Mucosa of descending colon (tissue), 3 donors: Measurements from ENCODE around the gene NR1I2. TPM values are rescaled to one million over a fixed set of nuclear protein-coding genes. Genes with fewer than 3 reads are reported as not detected.

Source experiments
- ATAC-seq: fragments of 200-7000 bp; cut with Tn5 transposase; one replicate; pipeline ENCODE4 v1.9.1; 2020; ENCODE audit warnings: mild to moderate bottlenecking, moderate library complexity
- DNase-seq, 3 donors: peaks; one replicate each; pipeline ENCODE4 v3.0.0-alpha.2; 2020
- H3K36me3 ChIP-seq: fragments of 200-600 bp; one replicate; pipeline ENCODE4 v1.8.0; 2021; ENCODE audit warnings: low read depth, mild to moderate bottlenecking
- H3K4me1 ChIP-seq: fragments of 200-600 bp; one replicate; pipeline ENCODE4 v1.8.0; 2021; ENCODE audit warnings: low read depth, mild to moderate bottlenecking
- H3K4me3 ChIP-seq: fragments of 200-600 bp; one replicate; pipeline ENCODE4 v1.8.0; 2021; ENCODE audit warnings: mild to moderate bottlenecking
- H3K9me3 ChIP-seq: fragments of 200-600 bp; one replicate; pipeline ENCODE4 v1.8.0; 2021; ENCODE audit warnings: mild to moderate bottlenecking
- intact Hi-C, 2 donors: fragments of 100-400 bp; cut with DNase I in 1 of 2; cut with micrococcal nuclease in 1 of 2; formaldehyde crosslinking; loops; one replicate each; pipeline versions ENCODE4 v1.11.0 to v1.11.1; 2022; cut with DNase I, micrococcal nuclease
- total RNA-seq, 3 donors: library from RNA; stranded (reverse); fragmentation: NEBNext Ultra II Directional in 2 of 3; extraction: Animal tissue kit (Norgen Biotek cat#: 25700) in 2 of 3; gene quantifications; one replicate each; pipeline versions ENCODE4 v1.2.1 to v1.2.4, GENCODE V29; 2021 to 2023
- TF ChIP-seq, protein P1 (sequence below): fragments of 200-600 bp; IDR thresholded peaks from one replicate; pipeline ENCODE4 v1.8.0; 2022; ENCODE audit warnings: antibody characterized with exemption, mild to moderate bottlenecking
- donor health status: DM: no; HTN: no; CAD: no; lungs with moderate emphysema.
- donor health status: DM: no; HTN: no; CAD: no.
- donor health status: DM: no; HTN: yes; CAD: no.

NR1I2 gene
- total RNA-seq, 3 donors from 2014 or later: 62.9 to 141 (median 79.1) TPM

DNA sequence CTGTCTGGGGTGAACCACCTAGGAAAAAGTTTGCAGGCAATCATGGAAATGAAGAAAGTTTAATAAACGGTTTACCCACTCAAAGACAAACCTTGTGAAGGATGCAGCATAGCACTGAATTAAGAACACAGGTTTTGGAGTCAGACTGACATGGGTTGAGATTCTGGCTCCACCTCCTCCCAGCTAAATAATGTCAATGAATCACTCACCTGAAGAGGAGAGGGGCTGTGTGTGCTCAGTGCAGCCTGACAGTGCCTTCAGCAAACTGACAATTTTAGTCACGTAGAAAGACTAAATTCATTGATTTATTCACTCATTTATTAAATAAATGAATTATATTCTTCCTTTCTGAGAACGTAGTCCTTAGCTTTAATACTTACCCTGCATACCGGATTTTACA lies 18.9 kb downstream of the NR1I2 start:
- no peak for ATAC-seq
- intact Hi-C loops: no loop called here
- H3K4me1 ChIP-seq: no peaks in the 10 kb centered on the region
- DNase-seq: no peak
- no peak overlapping the region for H3K4me3 ChIP-seq
- TF ChIP-seq, protein P1, sequence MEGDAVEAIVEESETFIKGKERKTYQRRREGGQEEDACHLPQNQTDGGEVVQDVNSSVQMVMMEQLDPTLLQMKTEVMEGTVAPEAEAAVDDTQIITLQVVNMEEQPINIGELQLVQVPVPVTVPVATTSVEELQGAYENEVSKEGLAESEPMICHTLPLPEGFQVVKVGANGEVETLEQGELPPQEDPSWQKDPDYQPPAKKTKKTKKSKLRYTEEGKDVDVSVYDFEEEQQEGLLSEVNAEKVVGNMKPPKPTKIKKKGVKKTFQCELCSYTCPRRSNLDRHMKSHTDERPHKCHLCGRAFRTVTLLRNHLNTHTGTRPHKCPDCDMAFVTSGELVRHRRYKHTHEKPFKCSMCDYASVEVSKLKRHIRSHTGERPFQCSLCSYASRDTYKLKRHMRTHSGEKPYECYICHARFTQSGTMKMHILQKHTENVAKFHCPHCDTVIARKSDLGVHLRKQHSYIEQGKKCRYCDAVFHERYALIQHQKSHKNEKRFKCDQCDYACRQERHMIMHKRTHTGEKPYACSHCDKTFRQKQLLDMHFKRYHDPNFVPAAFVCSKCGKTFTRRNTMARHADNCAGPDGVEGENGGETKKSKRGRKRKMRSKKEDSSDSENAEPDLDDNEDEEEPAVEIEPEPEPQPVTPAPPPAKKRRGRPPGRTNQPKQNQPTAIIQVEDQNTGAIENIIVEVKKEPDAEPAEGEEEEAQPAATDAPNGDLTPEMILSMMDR: no peak
- no peaks in the 10 kb centered on the region for H3K9me3 ChIP-seq
- H3K36me3 ChIP-seq: no peaks in the 10 kb centered on the region

- no peaks in the 10 kb centered on the region for H3K9me3 ChIP-seq
- intact Hi-C loops: no loop called here
- no peak overlapping the region for H3K4me3 ChIP-seq
- H3K36me3 ChIP-seq: no peaks in the 10 kb centered on the region
- TF ChIP-seq, protein P1: no peak
- ATAC-seq (no peak), DNase-seq (no peak)
- no peaks in the 10 kb centered on the region for H3K4me1 ChIP-seq
Observed at GRCh38 chr3:119808244-119808643, 26.3 kb downstream of the NR1I2 start.

DNA sequence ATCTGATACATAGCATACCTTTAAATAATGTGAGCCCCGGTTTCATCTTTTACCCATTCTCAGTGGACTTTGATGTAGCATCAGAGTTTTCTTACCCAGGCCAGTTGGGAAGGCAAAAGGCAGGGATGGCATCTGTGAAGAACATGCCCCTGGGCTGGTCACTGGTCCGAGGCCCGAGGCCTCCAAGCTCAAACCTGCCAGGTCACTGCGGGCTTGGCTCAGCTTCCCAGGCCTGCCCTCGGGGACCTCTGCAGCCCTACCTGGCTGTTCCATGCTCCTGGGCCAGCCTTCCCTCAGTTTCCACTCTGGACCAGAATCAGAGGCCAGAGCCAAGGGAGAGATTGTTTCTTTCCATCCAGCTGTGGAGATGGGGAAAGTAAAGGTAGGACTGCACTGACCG lies 26.9 kb downstream of the NR1I2 start:
- TF ChIP-seq, protein P1: no peak
- Histone ChIP-seq H3K4me3 (no peak overlapping the region), H3K9me3 (no peaks in the 10 kb centered on the region), H3K36me3 (no peaks in the 10 kb centered on the region), H3K4me1 (no peaks in the 10 kb centered on the region)
- no peak for ATAC-seq
- intact Hi-C loops: no loop called here
- no peak for DNase-seq

- DNase-seq (no peak), ATAC-seq (no peak)
- Histone ChIP-seq H3K4me3 (no peak overlapping the region), H3K9me3 (no peaks in the 10 kb centered on the region), H3K36me3 (no peaks in the 10 kb centered on the region), H3K4me1 (no peaks in the 10 kb centered on the region)
- intact Hi-C loops: no loop called here
- TF ChIP-seq, protein P1: no peak
Observed at GRCh38 chr3:119809249-119810017, 27.5 kb downstream of the NR1I2 start.

DNA sequence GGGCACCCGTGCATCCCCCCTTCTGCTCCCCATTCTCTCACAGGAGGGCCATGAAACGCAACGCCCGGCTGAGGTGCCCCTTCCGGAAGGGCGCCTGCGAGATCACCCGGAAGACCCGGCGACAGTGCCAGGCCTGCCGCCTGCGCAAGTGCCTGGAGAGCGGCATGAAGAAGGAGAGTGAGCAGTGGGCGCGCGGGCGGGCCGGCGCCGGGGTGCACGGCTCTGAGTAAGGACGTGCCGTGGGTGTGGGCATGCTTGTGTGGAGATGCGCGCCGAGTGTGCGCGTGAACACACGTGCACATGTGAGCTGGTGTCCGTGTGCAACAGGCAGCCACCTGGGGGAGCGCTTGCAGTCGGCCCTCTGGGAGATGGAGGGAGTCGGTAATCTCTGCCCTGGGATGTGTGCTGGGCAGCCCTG lies 28.1 kb downstream of the NR1I2 start:
- peak in 2 of 3 donors; percentile 19 to 64 for DNase-seq
- intact Hi-C loops: no loop called here
- Histone ChIP-seq H3K36me3 (no peaks in the 10 kb centered on the region), H3K9me3 (no peaks in the 10 kb centered on the region), H3K4me3 (no peak overlapping the region), H3K4me1 (no peaks in the 10 kb centered on the region)
- ATAC-seq: peak; percentile 69
- TF ChIP-seq, protein P1: no peak
